ENCODE measurements around the gene ZNF709. TPM values are rescaled to one million over a fixed set of nuclear protein-coding genes. Genes with fewer than 3 reads are reported as not detected.
"Not testable (repeated sequence)": the region's sequence is repeated elsewhere in the genome, so short reads cannot be mapped to it uniquely, and the experiment has no call there.

Gene ZNF709
- total and polyA plus RNA-seq, 4 donors: 0.64 to 14.6 (median 1.9) TPM

GRCh38 chr19:12464769-12465168, 19.8 kb downstream of the ZNF709 start:
- Histone ChIP-seq H3K4me1 (ENCODE audit: control insufficient read depth in 5 of 5, insufficient read depth in 5 of 5, low read length in 5 of 5) (no peaks in the 10 kb centered on the region), H3K27me3 (ENCODE audit: control insufficient read depth in 3 of 3, insufficient read depth in 3 of 3, low read length in 2 of 3) (no peaks in the 10 kb centered on the region), H3K4me3 (no peak overlapping the region), H3K27ac (ENCODE audit: low read depth in 1 of 2, low read length in 1 of 2) (no peak overlapping the region), H3K9me3 (ENCODE audit: control insufficient read depth in 4 of 4, insufficient read depth in 3 of 4, low read length in 3 of 4) (peaks cover 9 to 34% (median 30%) of the 10 kb centered on the region in 4 donors), H3K9ac (ENCODE audit: insufficient read depth in 1 of 2, low read length in 2 of 2) (no peak overlapping the region), H3K36me3 (ENCODE audit: control insufficient read depth in 4 of 4, insufficient read depth in 4 of 4, low read length in 4 of 4) (peaks cover 0 to 43% (median 30%) of the 10 kb centered on the region in 4 donors)
- ATAC-seq (ENCODE audit: insufficient read depth, low FRiP score) (no peak), DNase-seq (no peak)
- WGBS, 2 donors: 97 to 98% methylated on average over 3 of the region's 3 CpGs
- no peak for TF ChIP-seq CTCF (IDR thresholded peaks at IDR 0.05; ENCODE audit: control extremely low read depth, extremely low read depth)

GRCh38 chr19:12464139-12464538, 20.5 kb downstream of the ZNF709 start:
- H3K4me1 ChIP-seq (ENCODE audit: control insufficient read depth in 5 of 5, insufficient read depth in 5 of 5, low read length in 5 of 5); ATAC-seq (ENCODE audit: insufficient read depth, low FRiP score); H3K27me3 ChIP-seq (ENCODE audit: control insufficient read depth in 3 of 3, insufficient read depth in 3 of 3, low read length in 2 of 3); H3K27ac ChIP-seq (ENCODE audit: low read depth in 1 of 2, low read length in 1 of 2); DNase-seq; H3K4me3 ChIP-seq; H3K9ac ChIP-seq (ENCODE audit: insufficient read depth in 1 of 2, low read length in 2 of 2): not testable (repeated sequence)
- H3K9me3 ChIP-seq (ENCODE audit: control insufficient read depth in 4 of 4, insufficient read depth in 3 of 4, low read length in 3 of 4): peaks cover 7 to 33% (median 29%) of the 10 kb centered on the region in 4 donors
- peaks cover 0 to 43% (median 30%) of the 10 kb centered on the region in 4 donors for H3K36me3 ChIP-seq (ENCODE audit: control insufficient read depth in 4 of 4, insufficient read depth in 4 of 4, low read length in 4 of 4)
- 95% methylated on average over 6 of the region's 6 CpGs for WGBS, 2 donors

- peak; percentile 26 to 45 (median 41) for DNase-seq
- peaks cover 8 to 28% (median 13%) of the 10 kb centered on the region in 4 donors for H3K9me3 ChIP-seq (ENCODE audit: control insufficient read depth in 4 of 4, insufficient read depth in 3 of 4, low read length in 3 of 4)
- 48 to 67% methylated on average over 6 of the region's 6 CpGs for WGBS, 2 donors
- H3K36me3 ChIP-seq (ENCODE audit: control insufficient read depth in 4 of 4, insufficient read depth in 4 of 4, low read length in 4 of 4): peaks cover 0 to 18% (median 2%) of the 10 kb centered on the region in 4 donors
- H3K4me1 ChIP-seq (ENCODE audit: control insufficient read depth in 5 of 5, insufficient read depth in 5 of 5, low read length in 5 of 5): no peaks in the 10 kb centered on the region
- TF ChIP-seq CTCF (IDR thresholded peaks at IDR 0.05; ENCODE audit: control extremely low read depth, extremely low read depth): no peak
- H3K27me3 ChIP-seq (ENCODE audit: control insufficient read depth in 3 of 3, insufficient read depth in 3 of 3, low read length in 2 of 3): no peaks in the 10 kb centered on the region
- H3K27ac ChIP-seq (ENCODE audit: low read depth in 1 of 2, low read length in 1 of 2): no peak overlapping the region
- ATAC-seq (ENCODE audit: insufficient read depth, low FRiP score): no peak
- no peak overlapping the region for H3K9ac ChIP-seq (ENCODE audit: insufficient read depth in 1 of 2, low read length in 2 of 2)
- no peak overlapping the region for H3K4me3 ChIP-seq
Observed at GRCh38 chr19:12453495-12453894, 31.1 kb downstream of the ZNF709 start.

GRCh38 chr19:12450844-12451243, 33.8 kb downstream of the ZNF709 start:
- no peak for TF ChIP-seq CTCF (IDR thresholded peaks at IDR 0.05; ENCODE audit: control extremely low read depth, extremely low read depth)
- no peak for DNase-seq
- Histone ChIP-seq H3K27me3 (ENCODE audit: control insufficient read depth in 3 of 3, insufficient read depth in 3 of 3, low read length in 2 of 3) (no peaks in the 10 kb centered on the region), H3K9ac (ENCODE audit: insufficient read depth in 1 of 2, low read length in 2 of 2) (no peak overlapping the region), H3K27ac (ENCODE audit: low read depth in 1 of 2, low read length in 1 of 2) (no peak overlapping the region), H3K9me3 (ENCODE audit: control insufficient read depth in 4 of 4, insufficient read depth in 3 of 4, low read length in 3 of 4) (peaks cover 8 to 28% (median 13%) of the 10 kb centered on the region in 4 donors), H3K4me1 (ENCODE audit: control insufficient read depth in 5 of 5, insufficient read depth in 5 of 5, low read length in 5 of 5) (no peaks in the 10 kb centered on the region), H3K36me3 (ENCODE audit: control insufficient read depth in 4 of 4, insufficient read depth in 4 of 4, low read length in 4 of 4) (peaks cover 0 to 11% (median 0%) of the 10 kb centered on the region in 4 donors), H3K4me3 (no peak overlapping the region)
- no peak for ATAC-seq (ENCODE audit: insufficient read depth, low FRiP score)
- WGBS, 2 donors: 76 to 97% methylated on average over 10 of the region's 10 CpGs
